Mesothelial cell of epicardium (in vitro differentiated cells): ENCODE results near the gene CCSER1. TPM values are rescaled to one million over a fixed set of nuclear protein-coding genes. Genes with fewer than 3 reads are reported as not detected.

ENCODE experiments used
- DNase-seq, 2 experiments: peaks; one replicate each; pipeline ENCODE4 v3.0.0; 2021; ENCODE audit warnings: low spot score in 2 of 2; ENCODE audit not compliant: unreplicated experiment in 2 of 2
- H3K27ac Mint-ChIP-seq: 2 replicates; pipeline ENCODE4 v1.8.0; 2021; ENCODE audit warnings: mixed read lengths
- H3K27me3 Mint-ChIP-seq: 2 replicates; pipeline ENCODE4 v1.8.0; 2021; ENCODE audit warnings: low read depth, mixed read lengths
- H3K36me3 Mint-ChIP-seq: 2 replicates; pipeline ENCODE4 v1.8.0; 2021; ENCODE audit warnings: mixed read lengths
- H3K4me1 Mint-ChIP-seq: 2 replicates; pipeline ENCODE4 v1.8.0; 2021; ENCODE audit warnings: mixed read lengths
- H3K4me3 Mint-ChIP-seq: 2 replicates; pipeline ENCODE4 v1.8.0; 2021; ENCODE audit warnings: mild to moderate bottlenecking, moderate library complexity, mixed read lengths
- H3K9me3 Mint-ChIP-seq: 2 replicates; pipeline ENCODE4 v1.8.0; 2021; ENCODE audit warnings: mixed read lengths
- CTCF ChIP-seq: fragments of 200-600 bp; sonication (generic); IDR thresholded peaks from one replicate; pipeline ENCODE4 v1.5.0; 2021; ENCODE audit warnings: antibody characterized with exemption; ENCODE audit not compliant: unreplicated experiment
- total RNA-seq: library from RNA; stranded (reverse); gene quantifications from 3 replicates; pipeline ENCODE4 v1.2.1, GENCODE V29; 2021

Gene CCSER1
- total RNA-seq, 1 donor from 2014 or later, result 7.2 TPM

- peak overlapping the region; percentile 75 for H3K27ac Mint-ChIP-seq
- no peak for TF ChIP-seq CTCF
- peaks cover 14% of the 10 kb centered on the region for H3K4me1 Mint-ChIP-seq
- H3K36me3 Mint-ChIP-seq, result no peaks in the 10 kb centered on the region
- peak overlapping the region; percentile 78 for H3K4me3 Mint-ChIP-seq
- H3K9me3 Mint-ChIP-seq, result no peaks in the 10 kb centered on the region
- DNase-seq, result no peak
- H3K27me3 Mint-ChIP-seq, result peaks cover 35% of the 10 kb centered on the region
Measured at GRCh38 chr4:90128961-90129495, 1.8 kb downstream of the CCSER1 start.

DNA sequence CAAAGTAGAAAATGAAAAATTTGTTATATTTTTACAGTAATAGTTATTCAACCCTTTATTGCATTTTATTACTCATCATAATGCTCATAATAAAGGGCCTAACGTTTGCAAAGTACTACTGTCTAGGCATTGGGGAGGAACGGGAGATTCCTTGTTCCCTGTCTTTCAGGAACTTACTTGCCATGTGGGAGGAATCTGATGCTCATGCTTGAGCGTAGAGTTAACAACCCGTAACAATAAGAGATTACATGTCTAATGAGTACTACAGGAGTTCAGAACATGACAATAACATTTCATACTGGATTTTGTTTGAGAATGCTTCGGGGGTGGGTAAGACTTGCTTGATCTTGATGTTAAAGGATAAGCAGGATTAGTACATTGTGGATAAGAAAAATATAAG, 2.9 kb downstream of the CCSER1 start:
- TF ChIP-seq CTCF, result no peak
- Mint-ChIP-seq H3K27ac (no peak overlapping the region), H3K4me1 (peaks cover 14% of the 10 kb centered on the region), H3K27me3 (peaks cover 35% of the 10 kb centered on the region), H3K4me3 (no peak overlapping the region), H3K9me3 (no peaks in the 10 kb centered on the region), H3K36me3 (no peaks in the 10 kb centered on the region)
- no peak for DNase-seq

DNA sequence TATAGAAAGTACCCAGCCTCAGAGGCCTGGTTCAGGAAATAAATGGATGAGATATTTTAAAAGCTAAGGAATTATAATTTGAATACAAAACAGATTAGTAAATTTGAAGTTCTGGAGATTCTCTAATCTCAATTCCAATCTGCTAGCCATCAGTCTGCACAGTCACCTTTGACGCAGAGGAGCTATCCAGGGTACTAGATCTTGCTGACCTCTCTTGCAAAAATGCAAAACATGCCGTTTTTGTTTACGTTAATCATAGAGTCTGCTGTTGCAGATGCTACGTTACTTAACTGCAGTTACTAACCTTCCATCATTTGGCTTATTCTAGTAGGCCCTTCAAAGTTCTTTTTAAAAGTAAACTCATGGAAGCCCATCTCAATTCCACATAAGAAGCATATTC, 10.4 kb downstream of the CCSER1 start:
- Mint-ChIP-seq H3K27ac (no peak overlapping the region), H3K36me3 (no peaks in the 10 kb centered on the region), H3K27me3 (peaks cover 7% of the 10 kb centered on the region), H3K4me3 (no peak overlapping the region), H3K4me1 (no peaks in the 10 kb centered on the region), H3K9me3 (no peaks in the 10 kb centered on the region)
- no peak for DNase-seq
- TF ChIP-seq CTCF, result no peak

DNA sequence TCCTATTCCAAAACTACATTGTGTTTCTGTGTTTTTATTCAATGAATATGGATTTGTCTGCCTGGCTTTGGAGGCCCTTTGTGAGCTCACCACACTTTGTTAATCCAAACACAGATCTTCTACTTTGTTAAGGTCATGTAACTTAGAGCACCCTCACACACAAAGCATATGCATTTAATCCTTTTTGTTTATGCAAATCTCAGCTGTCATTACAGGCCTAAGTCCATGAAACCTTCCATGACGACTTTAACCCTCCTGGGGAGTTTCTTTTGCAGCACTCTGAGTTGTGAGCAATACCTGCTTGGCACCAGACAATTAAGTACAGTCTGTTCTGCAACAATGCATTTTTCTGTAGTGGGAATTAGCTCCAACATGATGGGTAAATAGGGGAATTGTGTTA, 14.9 kb downstream of the CCSER1 start:
- TF ChIP-seq CTCF, result no peak

GRCh38 chr4:90145319-90145718, 18.1 kb downstream of the CCSER1 start:
- no peaks in the 10 kb centered on the region for H3K36me3 Mint-ChIP-seq
- H3K4me1 Mint-ChIP-seq, result peaks cover 8% of the 10 kb centered on the region
- no peak for TF ChIP-seq CTCF
- no peak overlapping the region for H3K4me3 Mint-ChIP-seq
- no peaks in the 10 kb centered on the region for H3K27me3 Mint-ChIP-seq
- no peaks in the 10 kb centered on the region for H3K9me3 Mint-ChIP-seq
- H3K27ac Mint-ChIP-seq, result no peak overlapping the region
- no peak for DNase-seq

More for the DNA sequence above, 14.9 kb downstream of the CCSER1 start:
- Mint-ChIP-seq H3K4me3 (no peak overlapping the region), H3K4me1 (no peaks in the 10 kb centered on the region), H3K27ac (no peak overlapping the region), H3K27me3 (no peaks in the 10 kb centered on the region), H3K36me3 (no peaks in the 10 kb centered on the region), H3K9me3 (no peaks in the 10 kb centered on the region)
- no peak for DNase-seq

GRCh38 chr4:90146306-90146705, 19.1 kb downstream of the CCSER1 start:
- H3K36me3 Mint-ChIP-seq, result no peaks in the 10 kb centered on the region
- no peaks in the 10 kb centered on the region for H3K9me3 Mint-ChIP-seq
- DNase-seq, result no peak
- no peak overlapping the region for H3K4me3 Mint-ChIP-seq
- no peak for TF ChIP-seq CTCF
- H3K27me3 Mint-ChIP-seq, result no peaks in the 10 kb centered on the region
- H3K27ac Mint-ChIP-seq, result no peak overlapping the region
- peaks cover 8% of the 10 kb centered on the region for H3K4me1 Mint-ChIP-seq
